ENCODE results near the gene SASS6.

The SASS6 gene

DNA sequence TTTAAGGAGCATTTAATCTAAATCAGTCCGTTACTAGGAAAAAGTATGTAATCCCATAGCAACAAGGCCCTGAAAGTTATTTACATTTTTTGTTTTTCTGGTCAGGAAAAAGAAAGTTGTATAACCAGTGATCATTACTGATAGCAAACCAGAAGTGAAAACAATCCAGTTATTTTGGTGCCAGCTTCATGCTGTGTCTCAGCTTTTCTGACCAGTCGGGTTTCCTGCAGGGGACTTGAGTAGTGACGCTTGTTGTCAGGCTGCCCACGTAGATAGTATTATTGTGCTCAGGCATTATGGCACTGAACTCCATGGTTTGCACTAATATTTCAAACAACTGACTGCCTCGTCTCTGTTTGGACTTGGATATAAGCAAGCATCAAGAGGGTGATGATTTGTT, 55.2 kb downstream of the SASS6 start:
- H3K9me3 ChIP-seq (ENCODE audit: control insufficient read depth in 5 of 5, low read length in 5 of 5): no peaks in the 10 kb centered on the region
- no peak overlapping the region for H3K4me3 ChIP-seq (ENCODE audit: low read depth in 1 of 5, low read length in 5 of 5)
- peaks cover 40 to 52% (median 47%) of the 10 kb centered on the region in 5 donors for H3K36me3 ChIP-seq (ENCODE audit: control insufficient read depth in 5 of 5, insufficient read depth in 5 of 5, low read length in 5 of 5)
- H3K27ac ChIP-seq (ENCODE audit: low read depth, low read length): no peak overlapping the region
- peaks cover 0 to 14% (median 3%) of the 10 kb centered on the region in 5 donors for H3K4me1 ChIP-seq (ENCODE audit: control insufficient read depth in 5 of 5, insufficient read depth in 5 of 5, low read length in 5 of 5)
- no peak overlapping the region for H3K9ac ChIP-seq (ENCODE audit: low read length in 5 of 5)
- H3K27me3 ChIP-seq (ENCODE audit: control insufficient read depth in 5 of 5, insufficient read depth in 4 of 5, low read length in 5 of 5): no peaks in the 10 kb centered on the region

DNA sequence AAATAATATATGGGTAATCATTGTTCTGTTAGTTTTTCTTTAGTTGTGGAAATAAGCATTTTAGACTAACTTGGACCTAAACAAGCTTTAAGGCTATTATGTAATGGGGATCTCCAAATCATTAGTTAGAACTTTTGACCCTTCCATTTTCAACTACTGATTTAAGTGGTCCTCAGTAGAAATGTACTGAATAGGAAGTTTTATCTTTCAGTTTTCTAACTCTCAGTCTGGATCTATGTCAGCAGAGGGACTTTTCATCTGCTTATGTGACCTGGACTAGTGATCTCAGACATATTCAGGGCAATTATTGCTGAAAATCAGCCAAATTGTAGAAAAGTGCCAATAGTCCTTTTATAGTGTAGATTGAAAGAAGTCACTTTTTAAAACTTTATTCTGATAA, 56.0 kb downstream of the SASS6 start:
- H3K4me1 ChIP-seq (ENCODE audit: control insufficient read depth in 5 of 5, insufficient read depth in 5 of 5, low read length in 5 of 5): peaks cover 0 to 12% (median 3%) of the 10 kb centered on the region in 5 donors
- H3K27ac ChIP-seq (ENCODE audit: low read depth, low read length): no peak overlapping the region
- no peak overlapping the region for H3K4me3 ChIP-seq (ENCODE audit: low read depth in 1 of 5, low read length in 5 of 5)
- no peak overlapping the region for H3K9ac ChIP-seq (ENCODE audit: low read length in 5 of 5)
- H3K36me3 ChIP-seq (ENCODE audit: control insufficient read depth in 5 of 5, insufficient read depth in 5 of 5, low read length in 5 of 5): peaks cover 37 to 55% (median 47%) of the 10 kb centered on the region in 5 donors
- no peaks in the 10 kb centered on the region for H3K9me3 ChIP-seq (ENCODE audit: control insufficient read depth in 5 of 5, low read length in 5 of 5)
- no peaks in the 10 kb centered on the region for H3K27me3 ChIP-seq (ENCODE audit: control insufficient read depth in 5 of 5, insufficient read depth in 4 of 5, low read length in 5 of 5)

DNA sequence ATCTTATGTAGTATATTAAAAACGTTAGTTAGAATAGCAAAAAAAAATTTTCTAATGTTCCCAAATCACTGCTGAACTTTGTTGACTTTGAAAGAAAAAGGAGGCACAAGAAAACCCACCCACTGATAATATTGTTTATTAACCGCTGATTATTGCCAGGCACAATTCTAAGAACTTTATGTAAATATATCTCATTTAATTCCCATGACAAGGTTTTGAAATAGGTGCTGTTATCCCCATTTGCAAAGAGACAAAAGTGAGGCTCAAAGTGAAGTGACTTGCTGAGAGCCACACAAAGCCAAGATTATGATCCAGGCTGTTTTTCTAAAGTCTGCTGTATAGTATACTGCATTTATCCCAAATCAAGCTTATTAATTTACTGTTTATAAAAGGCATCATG, 56.4 kb downstream of the SASS6 start:
- Histone ChIP-seq H3K27me3 (ENCODE audit: control insufficient read depth in 5 of 5, insufficient read depth in 4 of 5, low read length in 5 of 5) (no peaks in the 10 kb centered on the region), H3K27ac (ENCODE audit: low read depth, low read length) (no peak overlapping the region), H3K9ac (ENCODE audit: low read length in 5 of 5) (no peak overlapping the region), H3K4me3 (ENCODE audit: low read depth in 1 of 5, low read length in 5 of 5) (no peak overlapping the region), H3K4me1 (ENCODE audit: control insufficient read depth in 5 of 5, insufficient read depth in 5 of 5, low read length in 5 of 5) (peaks cover 0 to 8% (median 3%) of the 10 kb centered on the region in 5 donors), H3K36me3 (ENCODE audit: control insufficient read depth in 5 of 5, insufficient read depth in 5 of 5, low read length in 5 of 5) (peaks cover 41 to 59% (median 49%) of the 10 kb centered on the region in 5 donors), H3K9me3 (ENCODE audit: control insufficient read depth in 5 of 5, low read length in 5 of 5) (no peaks in the 10 kb centered on the region)

DNA sequence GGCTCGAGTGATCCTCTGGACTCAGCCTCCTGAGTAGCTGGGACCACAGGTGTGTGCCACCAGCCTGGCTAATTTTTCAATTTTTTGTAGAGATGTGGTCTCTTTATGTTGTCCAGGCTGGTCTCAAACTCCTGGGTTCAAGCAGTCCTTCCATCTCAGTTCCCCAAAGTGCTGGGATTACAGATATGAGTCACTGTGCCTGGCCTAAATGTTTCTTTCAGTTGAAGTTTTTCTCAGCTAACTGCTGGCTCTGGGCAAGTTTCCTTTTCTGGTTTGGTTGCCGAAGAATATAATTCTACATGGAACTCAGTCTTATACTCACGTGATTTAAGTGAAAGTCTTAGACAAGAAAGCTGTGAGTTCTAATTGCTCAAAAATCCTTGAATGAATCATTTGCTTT, 57.0 kb downstream of the SASS6 start:
- H3K9ac ChIP-seq (ENCODE audit: low read length in 5 of 5): no peak overlapping the region
- no peak overlapping the region for H3K4me3 ChIP-seq (ENCODE audit: low read depth in 1 of 5, low read length in 5 of 5)
- H3K4me1 ChIP-seq (ENCODE audit: control insufficient read depth in 5 of 5, insufficient read depth in 5 of 5, low read length in 5 of 5): peaks cover 0 to 4% (median 0%) of the 10 kb centered on the region in 5 donors
- no peaks in the 10 kb centered on the region for H3K27me3 ChIP-seq (ENCODE audit: control insufficient read depth in 5 of 5, insufficient read depth in 4 of 5, low read length in 5 of 5)
- H3K36me3 ChIP-seq (ENCODE audit: control insufficient read depth in 5 of 5, insufficient read depth in 5 of 5, low read length in 5 of 5): peaks cover 37 to 60% (median 51%) of the 10 kb centered on the region in 5 donors
- no peaks in the 10 kb centered on the region for H3K9me3 ChIP-seq (ENCODE audit: control insufficient read depth in 5 of 5, low read length in 5 of 5)
- H3K27ac ChIP-seq (ENCODE audit: low read depth, low read length): no peak overlapping the region

DNA sequence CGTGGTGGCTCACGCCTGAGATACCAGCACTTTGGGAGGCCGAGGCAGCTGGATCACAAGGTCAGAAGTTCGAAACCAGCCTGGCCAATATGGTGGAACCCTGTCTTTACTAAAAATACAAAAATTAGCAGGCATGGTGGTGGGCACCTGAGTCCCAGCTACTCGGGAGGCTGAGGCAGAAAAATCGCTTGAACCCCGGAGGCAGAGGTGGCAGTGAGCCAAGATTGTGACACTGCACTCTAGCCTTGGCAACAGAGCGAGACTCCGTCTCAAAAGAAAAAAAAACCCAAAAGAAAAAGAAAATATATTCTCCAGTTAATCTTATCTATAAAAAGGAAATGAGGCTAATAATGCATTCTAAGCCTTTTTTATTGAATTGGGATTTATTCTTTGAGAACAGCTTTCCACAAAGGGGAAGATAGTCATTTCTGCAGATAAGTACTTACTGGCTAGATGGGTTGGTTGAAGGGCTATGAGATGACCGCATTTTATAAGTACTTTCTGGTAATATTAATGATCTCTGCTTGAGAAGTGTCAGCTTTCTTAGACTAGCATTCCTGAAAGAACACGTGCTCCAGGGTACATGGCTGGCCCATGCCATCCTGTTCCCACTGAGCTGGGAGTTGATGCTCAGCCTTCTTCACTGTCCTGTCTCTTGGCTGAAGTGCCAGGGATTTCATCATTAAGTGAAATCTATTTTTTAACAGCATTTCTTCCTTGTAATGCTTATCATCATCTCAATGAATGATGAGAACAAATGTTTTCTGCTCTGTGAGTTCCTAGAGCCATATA, 57.9 kb downstream of the SASS6 start:
- no peak overlapping the region for H3K27ac ChIP-seq (ENCODE audit: low read depth, low read length)

DNA sequence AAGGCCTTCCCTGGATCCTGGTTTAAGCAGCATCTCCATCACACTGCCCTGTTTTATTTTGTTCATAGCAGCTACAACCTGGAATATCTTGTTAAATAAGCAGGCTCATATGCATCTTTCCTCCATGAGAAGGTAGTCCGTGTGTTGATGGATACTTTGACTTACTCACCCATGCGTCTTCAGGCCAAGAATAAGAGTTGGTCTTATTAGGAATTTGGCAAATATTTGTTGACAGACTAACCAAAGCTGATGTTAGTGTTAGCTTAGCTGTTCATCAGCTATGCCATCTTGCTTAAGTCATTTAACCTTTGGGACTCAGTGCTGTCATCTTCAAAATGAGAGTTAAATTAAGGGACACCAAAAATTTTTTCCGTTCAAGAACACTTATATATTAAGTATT, 59.2 kb downstream of the SASS6 start:
- H3K4me3 ChIP-seq (ENCODE audit: low read depth in 1 of 5, low read length in 5 of 5): no peak overlapping the region
- H3K36me3 ChIP-seq (ENCODE audit: control insufficient read depth in 5 of 5, insufficient read depth in 5 of 5, low read length in 5 of 5): peaks cover 42 to 64% (median 58%) of the 10 kb centered on the region in 5 donors
- no peaks in the 10 kb centered on the region for H3K9me3 ChIP-seq (ENCODE audit: control insufficient read depth in 5 of 5, low read length in 5 of 5)
- H3K9ac ChIP-seq (ENCODE audit: low read length in 5 of 5): no peak overlapping the region
- H3K27ac ChIP-seq (ENCODE audit: low read depth, low read length): no peak overlapping the region
- peaks cover 0 to 4% (median 0%) of the 10 kb centered on the region in 5 donors for H3K4me1 ChIP-seq (ENCODE audit: control insufficient read depth in 5 of 5, insufficient read depth in 5 of 5, low read length in 5 of 5)
- no peaks in the 10 kb centered on the region for H3K27me3 ChIP-seq (ENCODE audit: control insufficient read depth in 5 of 5, insufficient read depth in 4 of 5, low read length in 5 of 5)

More for the DNA sequence above, 57.9 kb downstream of the SASS6 start:
- Histone ChIP-seq H3K36me3 (ENCODE audit: control insufficient read depth in 5 of 5, insufficient read depth in 5 of 5, low read length in 5 of 5) (peaks cover 33 to 61% (median 57%) of the 10 kb centered on the region in 5 donors), H3K9ac (ENCODE audit: low read length in 5 of 5) (no peak overlapping the region), H3K27me3 (ENCODE audit: control insufficient read depth in 5 of 5, insufficient read depth in 4 of 5, low read length in 5 of 5) (no peaks in the 10 kb centered on the region), H3K4me3 (ENCODE audit: low read depth in 1 of 5, low read length in 5 of 5) (no peak overlapping the region), H3K4me1 (ENCODE audit: control insufficient read depth in 5 of 5, insufficient read depth in 5 of 5, low read length in 5 of 5) (peaks cover 0 to 4% (median 0%) of the 10 kb centered on the region in 5 donors), H3K9me3 (ENCODE audit: control insufficient read depth in 5 of 5, low read length in 5 of 5) (no peaks in the 10 kb centered on the region)

DNA sequence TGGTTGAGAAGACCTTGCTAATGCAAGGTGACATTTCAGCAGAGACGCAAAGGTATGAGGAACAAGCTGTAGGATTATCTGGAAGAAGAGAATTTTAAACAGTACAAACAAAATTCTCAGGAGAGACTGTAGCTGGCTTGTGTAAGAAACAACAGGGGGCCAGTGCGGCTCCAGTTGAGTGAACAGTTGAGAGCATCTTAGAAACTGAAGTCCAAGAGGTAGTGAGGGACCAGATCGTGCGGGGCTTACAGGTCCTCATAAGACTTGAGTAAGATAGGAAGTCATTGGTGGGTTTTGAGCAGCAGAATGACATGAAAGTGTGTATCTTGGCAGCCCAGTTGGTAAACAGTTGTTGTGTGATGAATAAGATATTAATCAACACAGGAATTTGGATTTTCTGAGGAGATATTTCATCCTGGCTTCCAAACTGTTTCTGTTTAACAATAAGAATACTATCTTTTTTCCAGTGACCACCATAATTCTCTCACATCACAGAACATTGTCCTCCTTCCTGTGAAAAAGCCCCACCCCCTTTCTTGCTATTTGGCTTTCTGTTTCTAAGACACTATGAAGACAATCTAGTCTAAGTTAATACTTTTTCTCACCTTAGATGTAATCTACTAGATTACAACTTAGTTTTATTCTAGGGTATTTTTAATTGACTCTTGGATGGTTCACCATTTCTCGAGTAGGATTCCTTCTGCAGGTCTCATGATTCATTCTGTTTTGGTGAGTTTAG, 62.4 kb downstream of the SASS6 start:
- Histone ChIP-seq H3K9ac (ENCODE audit: low read length in 5 of 5) (no peak overlapping the region), H3K9me3 (ENCODE audit: control insufficient read depth in 5 of 5, low read length in 5 of 5) (no peaks in the 10 kb centered on the region), H3K27me3 (ENCODE audit: control insufficient read depth in 5 of 5, insufficient read depth in 4 of 5, low read length in 5 of 5) (no peaks in the 10 kb centered on the region), H3K4me3 (ENCODE audit: low read depth in 1 of 5, low read length in 5 of 5) (no peak overlapping the region), H3K27ac (ENCODE audit: low read depth, low read length) (no peak overlapping the region), H3K36me3 (ENCODE audit: control insufficient read depth in 5 of 5, insufficient read depth in 5 of 5, low read length in 5 of 5) (peaks cover 34 to 71% (median 62%) of the 10 kb centered on the region in 5 donors), H3K4me1 (ENCODE audit: control insufficient read depth in 5 of 5, insufficient read depth in 5 of 5, low read length in 5 of 5) (peaks cover 0 to 4% (median 2%) of the 10 kb centered on the region in 5 donors)

DNA sequence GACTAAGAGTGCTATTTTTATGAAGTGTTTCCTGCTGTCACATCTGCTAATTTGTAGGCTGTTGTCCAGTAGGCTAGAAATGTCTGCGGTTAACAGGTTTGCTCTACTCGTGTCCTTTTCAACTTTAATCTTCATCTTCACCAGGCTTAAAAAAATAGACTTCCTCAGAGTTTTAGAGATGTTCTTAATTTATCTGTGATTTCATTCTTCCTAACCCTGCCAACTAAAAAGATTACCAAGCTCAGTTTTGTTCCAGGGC, 66.8 kb downstream of the SASS6 start:
- Histone ChIP-seq H3K9me3 (ENCODE audit: control insufficient read depth in 5 of 5, low read length in 5 of 5) (no peaks in the 10 kb centered on the region), H3K9ac (ENCODE audit: low read length in 5 of 5) (no peak overlapping the region), H3K4me3 (ENCODE audit: low read depth in 1 of 5, low read length in 5 of 5) (no peak overlapping the region), H3K27ac (ENCODE audit: low read depth, low read length) (no peak overlapping the region), H3K4me1 (ENCODE audit: control insufficient read depth in 5 of 5, insufficient read depth in 5 of 5, low read length in 5 of 5) (peaks cover 0 to 3% (median 0%) of the 10 kb centered on the region in 5 donors), H3K36me3 (ENCODE audit: control insufficient read depth in 5 of 5, insufficient read depth in 5 of 5, low read length in 5 of 5) (peaks cover 29 to 65% (median 52%) of the 10 kb centered on the region in 5 donors), H3K27me3 (ENCODE audit: control insufficient read depth in 5 of 5, insufficient read depth in 4 of 5, low read length in 5 of 5) (no peaks in the 10 kb centered on the region)

DNA sequence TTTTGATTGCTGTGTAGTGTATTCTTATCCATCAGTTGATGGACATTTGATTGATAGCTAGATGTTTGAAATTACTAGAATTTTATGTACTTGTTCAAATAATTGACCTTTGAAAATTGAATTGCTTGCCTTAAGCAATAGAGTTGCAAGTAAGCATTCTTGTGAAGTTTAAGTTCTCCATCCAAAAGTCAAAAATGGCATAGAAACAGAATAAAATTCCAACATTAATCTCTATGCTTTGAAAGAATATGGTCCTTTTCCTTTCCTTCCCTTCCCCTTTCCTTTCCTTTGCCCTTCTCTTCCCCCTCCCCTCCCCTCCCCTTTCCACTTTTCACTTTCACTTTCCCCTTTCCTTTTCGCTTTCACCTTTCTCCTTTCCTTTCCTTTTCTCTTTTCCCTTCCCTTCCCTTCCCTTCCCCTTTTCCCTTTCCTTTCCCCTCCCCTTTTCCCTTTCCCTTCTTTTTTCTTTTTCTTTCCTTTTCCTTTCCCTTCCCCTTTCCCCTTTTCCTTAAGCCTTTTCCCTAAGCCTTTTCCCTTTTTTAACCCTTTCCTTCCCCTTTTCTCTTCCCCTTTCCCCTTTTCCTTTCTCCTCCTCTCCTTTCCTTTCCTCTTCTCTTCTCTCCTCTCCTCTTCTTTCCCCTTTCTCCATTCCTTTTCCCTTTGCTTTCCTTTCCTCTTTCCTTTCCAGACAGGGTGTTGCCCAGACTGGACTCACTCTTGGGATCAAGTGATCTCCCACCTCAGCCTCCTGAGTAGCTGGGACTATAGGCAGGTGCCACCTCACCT, 67.4 kb downstream of the SASS6 start:
- Histone ChIP-seq H3K9me3 (ENCODE audit: control insufficient read depth in 5 of 5, low read length in 5 of 5) (no peaks in the 10 kb centered on the region), H3K4me1 (ENCODE audit: control insufficient read depth in 5 of 5, insufficient read depth in 5 of 5, low read length in 5 of 5) (peaks cover 0 to 3% (median 0%) of the 10 kb centered on the region in 5 donors), H3K27me3 (ENCODE audit: control insufficient read depth in 5 of 5, insufficient read depth in 4 of 5, low read length in 5 of 5) (no peaks in the 10 kb centered on the region), H3K4me3 (ENCODE audit: low read depth in 1 of 5, low read length in 5 of 5) (no peak overlapping the region), H3K27ac (ENCODE audit: low read depth, low read length) (peak overlapping the region; percentile 11), H3K9ac (ENCODE audit: low read length in 5 of 5) (no peak overlapping the region), H3K36me3 (ENCODE audit: control insufficient read depth in 5 of 5, insufficient read depth in 5 of 5, low read length in 5 of 5) (peaks cover 35 to 68% (median 52%) of the 10 kb centered on the region in 5 donors)

Measured in subcutaneous abdominal adipose tissue (tissue), 5 donors.